ENCODE measurements around the gene GSTM1.

Gene GSTM1

GRCh38 chr1:109732390-109732881 lies 44.8 kb downstream of the GSTM1 start:
- no peak for DNase-seq

- DNase-seq: no peak
These were observed 45.7 kb downstream of the GSTM1 start for GRCh38 chr1:109733236-109733870.

GRCh38 chr1:109739738-109740614 lies 52.4 kb downstream of the GSTM1 start:
- DNase-seq: peak; percentile 90

- no peak for DNase-seq
These were observed 53.2 kb downstream of the GSTM1 start, which contains the start of gene GSTM3 for GRCh38 chr1:109740615-109741373. Gene GSTM3 (minus strand): TSS chr1:109741038. CDS start chr1:109740287, 751 bp downstream.
